HG02759 (cell line): ENCODE data around the gene NLRP1.

Experiments used
- ATAC-seq: cut with Tn5 transposase; IDR thresholded peaks from one replicate; pipeline ENCODE4 v1.9.1; 2021; ENCODE audit warnings: mild to moderate bottlenecking, moderate library complexity; ENCODE audit not compliant: unreplicated experiment

NLRP1 gene

GRCh38 chr17:5558815-5559785 is 25.2 kb downstream of the NLRP1 start:
- no peak for ATAC-seq

- ATAC-seq, result no peak
Observed at GRCh38 chr17:5557990-5558389, 26.3 kb downstream of the NLRP1 start.

- no peak for ATAC-seq
Observed at GRCh38 chr17:5557485-5557884, 26.8 kb downstream of the NLRP1 start.

- ATAC-seq, result no peak
Observed at GRCh38 chr17:5555254-5555653, 29.1 kb downstream of the NLRP1 start.

GRCh38 chr17:5553479-5553878 is 30.8 kb downstream of the NLRP1 start:
- no peak for ATAC-seq

- ATAC-seq, result no peak
Observed at GRCh38 chr17:5552841-5553240, 31.5 kb downstream of the NLRP1 start.

GRCh38 chr17:5545051-5545987 is 39.0 kb downstream of the NLRP1 start:
- ATAC-seq, result no peak

- no peak for ATAC-seq
Observed at GRCh38 chr17:5544115-5544514, 40.2 kb downstream of the NLRP1 start.

GRCh38 chr17:5541610-5542202 is 42.6 kb downstream of the NLRP1 start:
- ATAC-seq, result no peak

- no peak for ATAC-seq
Observed at GRCh38 chr17:5540321-5540720, 44.0 kb downstream of the NLRP1 start.

- ATAC-seq, result no peak
Observed at GRCh38 chr17:5539286-5539685, 45.0 kb downstream of the NLRP1 start.

GRCh38 chr17:5536866-5537650 is 47.3 kb downstream of the NLRP1 start:
- no peak for ATAC-seq

- no peak for ATAC-seq
Observed at GRCh38 chr17:5535436-5535835, 48.9 kb downstream of the NLRP1 start.

GRCh38 chr17:5533486-5534315 is 50.6 kb downstream of the NLRP1 start:
- no peak for ATAC-seq

GRCh38 chr17:5532581-5532980 is 51.7 kb downstream of the NLRP1 start:
- ATAC-seq, result no peak

GRCh38 chr17:5531085-5531418 is 53.3 kb downstream of the NLRP1 start:
- ATAC-seq, result no peak

- ATAC-seq, result no peak
Observed at GRCh38 chr17:5530265-5531084, 53.8 kb downstream of the NLRP1 start.

GRCh38 chr17:5527601-5528250 is 56.6 kb downstream of the NLRP1 start:
- ATAC-seq, result no peak
